Smooth muscle cell (in vitro differentiated cells): ENCODE data around the gene TNS4. TPM values are rescaled to one million over a fixed set of nuclear protein-coding genes. Genes with fewer than 3 reads are reported as not detected.

ENCODE experiments used
- DNase-seq: peaks from one replicate; lab custom pipeline; 2025; ENCODE audit not compliant: unreplicated experiment; lab: John Stamatoyannopoulos, UW
- H2AFZ ChIP-seq: fragments of 200-600 bp; sonication (generic); 2 replicates; pipeline ENCODE4 v1.6.0; 2016; ENCODE audit warnings: antibody characterized with exemption, low read depth, mild to moderate bottlenecking
- H3F3A ChIP-seq: fragments of 200-600 bp; sonication (generic); 2 replicates; pipeline ENCODE4 v1.6.0; 2017; ENCODE audit warnings: antibody characterized with exemption, low read depth
- H3K27ac ChIP-seq: fragments of 200-600 bp; sonication (generic); 2 replicates; pipeline ENCODE4 v1.5.1; 2016; ENCODE audit warnings: low read depth, mild to moderate bottlenecking
- H3K27me3 ChIP-seq: fragments of 200-600 bp; sonication (generic); 2 replicates; pipeline ENCODE4 v1.6.1; 2016; ENCODE audit warnings: low read depth, mild to moderate bottlenecking
- H3K36me3 ChIP-seq: fragments of 200-600 bp; sonication (generic); 2 replicates; pipeline ENCODE4 v1.5.1; 2016; ENCODE audit warnings: low read depth
- H3K4me1 ChIP-seq: fragments of 200-600 bp; sonication (generic); 2 replicates; pipeline ENCODE4 v1.5.1; 2016; ENCODE audit warnings: low read depth
- H3K4me2 ChIP-seq: fragments of 200-600 bp; sonication (generic); 2 replicates; pipeline ENCODE4 v1.6.0; 2016; ENCODE audit warnings: mild to moderate bottlenecking
- H3K4me3 ChIP-seq: fragments of 200-600 bp; sonication (generic); 2 replicates; pipeline ENCODE4 v1.5.1; 2016; ENCODE audit warnings: mild to moderate bottlenecking
- H3K79me2 ChIP-seq: fragments of 200-600 bp; sonication (generic); 2 replicates; pipeline ENCODE4 v1.6.0; 2016; ENCODE audit warnings: low read depth, mild to moderate bottlenecking
- H3K9ac ChIP-seq: fragments of 200-600 bp; sonication (generic); 2 replicates; pipeline ENCODE4 v1.6.0; 2016; ENCODE audit warnings: low read depth
- H3K9me3 ChIP-seq: fragments of 200-600 bp; sonication (generic); replicated peaks from 2 replicates; pipeline ENCODE4 v1.5.1; 2016; ENCODE audit warnings: low read depth
- H4K20me1 ChIP-seq: fragments of 200-600 bp; sonication (generic); 2 replicates; pipeline ENCODE4 v1.6.0; 2016; ENCODE audit warnings: low read depth
- WGBS: methylation state at CpG from one replicate; pipeline ENCODE4 v1.1.7; 2016; ENCODE audit warnings: low lambda C conversion rate; 5-methylcytosine and 5-hydroxymethylcytosine counted together
- polyA plus RNA-seq: library from polyadenylated mRNA; unstranded; fragments of >200 nt; fragmentation: Nextera tagmentation; extraction: Ambion mirVana; gene quantifications from 2 replicates; pipeline ENCODE4 v1.2.1, GENCODE V29; 2016
- total RNA-seq: library from RNA; depleted of rRNA; stranded (reverse); fragments of >200 nt; gene quantifications from 2 replicates; pipeline ENCODE4 v1.2.3, GENCODE V29; 2014
- TF ChIP-seq, protein P1 (sequence below): fragments of 200-600 bp; sonication (generic); IDR thresholded peaks from 2 replicates; pipeline ENCODE4 v1.5.1; 2017; ENCODE audit warnings: borderline replicate concordance, mild to moderate bottlenecking, antibody characterized with exemption; ENCODE audit not compliant: insufficient read depth, poor library complexity, severe bottlenecking

TNS4 gene
- total and polyA plus RNA-seq, 2 experiments from 2014 or later: 0.13 to 1.2 TPM

DNA sequence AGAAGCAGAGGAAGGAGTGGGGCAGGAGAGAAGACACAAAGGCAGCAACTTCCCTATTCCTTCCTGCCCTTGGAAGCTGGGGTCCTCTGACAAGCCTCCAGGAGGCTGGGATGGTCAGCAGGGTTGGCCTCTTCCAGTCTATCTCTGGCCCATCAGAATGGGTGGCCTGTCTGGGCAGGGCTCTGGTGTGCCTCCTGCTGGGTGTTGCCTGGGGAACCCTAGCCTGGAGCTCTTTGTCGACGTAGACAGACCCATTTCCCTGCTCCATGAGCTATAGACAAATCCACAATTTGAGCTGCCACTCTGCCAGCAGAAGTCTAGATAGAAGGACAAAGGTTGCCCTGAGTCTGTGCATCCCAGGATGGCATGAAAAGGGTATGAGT is 46.8 kb downstream of the TNS4 start:
- WGBS: 67% methylated on average over 2 of the region's 2 CpGs
- Histone ChIP-seq H3K9ac (no peak overlapping the region), H3K27ac (no peak overlapping the region), H3K4me1 (peaks cover 14% of the 10 kb centered on the region), H2AFZ (no peak overlapping the region), H3K4me2 (no peak overlapping the region), H4K20me1 (peaks cover 36% of the 10 kb centered on the region), H3F3A (no peaks in the 10 kb centered on the region), H3K79me2 (peaks cover 12% of the 10 kb centered on the region), H3K36me3 (no peaks in the 10 kb centered on the region), H3K9me3 (no peaks in the 10 kb centered on the region), H3K27me3 (no peaks in the 10 kb centered on the region), H3K4me3 (no peak overlapping the region)
- no peak for DNase-seq
- TF ChIP-seq, protein P1, sequence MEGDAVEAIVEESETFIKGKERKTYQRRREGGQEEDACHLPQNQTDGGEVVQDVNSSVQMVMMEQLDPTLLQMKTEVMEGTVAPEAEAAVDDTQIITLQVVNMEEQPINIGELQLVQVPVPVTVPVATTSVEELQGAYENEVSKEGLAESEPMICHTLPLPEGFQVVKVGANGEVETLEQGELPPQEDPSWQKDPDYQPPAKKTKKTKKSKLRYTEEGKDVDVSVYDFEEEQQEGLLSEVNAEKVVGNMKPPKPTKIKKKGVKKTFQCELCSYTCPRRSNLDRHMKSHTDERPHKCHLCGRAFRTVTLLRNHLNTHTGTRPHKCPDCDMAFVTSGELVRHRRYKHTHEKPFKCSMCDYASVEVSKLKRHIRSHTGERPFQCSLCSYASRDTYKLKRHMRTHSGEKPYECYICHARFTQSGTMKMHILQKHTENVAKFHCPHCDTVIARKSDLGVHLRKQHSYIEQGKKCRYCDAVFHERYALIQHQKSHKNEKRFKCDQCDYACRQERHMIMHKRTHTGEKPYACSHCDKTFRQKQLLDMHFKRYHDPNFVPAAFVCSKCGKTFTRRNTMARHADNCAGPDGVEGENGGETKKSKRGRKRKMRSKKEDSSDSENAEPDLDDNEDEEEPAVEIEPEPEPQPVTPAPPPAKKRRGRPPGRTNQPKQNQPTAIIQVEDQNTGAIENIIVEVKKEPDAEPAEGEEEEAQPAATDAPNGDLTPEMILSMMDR: no peak

DNA sequence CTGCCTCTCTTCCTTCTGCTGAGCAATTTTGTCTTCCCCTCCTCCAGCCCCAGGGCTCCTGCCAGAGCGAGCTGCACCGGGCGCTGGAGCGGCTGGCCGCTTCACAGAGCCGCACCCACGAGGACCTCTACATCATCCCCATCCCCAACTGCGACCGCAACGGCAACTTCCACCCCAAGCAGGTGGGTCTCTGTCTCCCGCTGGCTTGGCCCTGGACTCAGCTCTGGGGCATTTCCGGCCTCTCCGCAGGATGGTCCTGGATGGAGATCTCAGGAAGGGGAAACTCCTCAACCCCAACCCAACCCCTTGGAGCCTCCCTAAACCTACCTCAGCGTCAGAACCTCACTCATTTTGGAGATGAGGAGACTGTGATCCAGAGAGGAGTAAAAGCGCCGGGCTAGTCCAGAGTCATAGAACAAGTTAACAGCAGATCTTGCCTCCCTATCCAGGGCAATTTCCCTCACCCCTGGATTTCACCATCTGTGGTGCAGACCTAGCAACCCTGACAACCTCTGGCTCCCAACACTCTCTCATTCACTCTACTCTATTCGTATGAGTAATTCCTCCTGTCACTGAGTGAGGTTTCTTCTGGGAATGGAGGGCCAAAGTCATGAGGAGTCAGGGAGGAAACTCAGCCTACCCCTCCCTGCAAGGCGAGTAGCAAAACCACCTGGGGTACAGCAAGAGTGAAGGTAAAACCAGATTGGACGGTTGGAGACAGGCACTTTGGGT is 47.4 kb downstream of the TNS4 start:
- no peak for DNase-seq
- no peak overlapping the region for H3K4me3 ChIP-seq
- H3K36me3 ChIP-seq: no peaks in the 10 kb centered on the region
- no peaks in the 10 kb centered on the region for H3K9me3 ChIP-seq
- no peaks in the 10 kb centered on the region for H3F3A ChIP-seq
- no peak overlapping the region for H3K27ac ChIP-seq
- no peak overlapping the region for H2AFZ ChIP-seq
- H3K79me2 ChIP-seq: peaks cover 12% of the 10 kb centered on the region
- no peak overlapping the region for H3K4me2 ChIP-seq
- peaks cover 41% of the 10 kb centered on the region for H4K20me1 ChIP-seq
- WGBS: 97% methylated on average over 19 of the region's 19 CpGs
- H3K9ac ChIP-seq: no peak overlapping the region
- H3K27me3 ChIP-seq: no peaks in the 10 kb centered on the region
- peaks cover 14% of the 10 kb centered on the region for H3K4me1 ChIP-seq
- TF ChIP-seq, protein P1: no peak

DNA sequence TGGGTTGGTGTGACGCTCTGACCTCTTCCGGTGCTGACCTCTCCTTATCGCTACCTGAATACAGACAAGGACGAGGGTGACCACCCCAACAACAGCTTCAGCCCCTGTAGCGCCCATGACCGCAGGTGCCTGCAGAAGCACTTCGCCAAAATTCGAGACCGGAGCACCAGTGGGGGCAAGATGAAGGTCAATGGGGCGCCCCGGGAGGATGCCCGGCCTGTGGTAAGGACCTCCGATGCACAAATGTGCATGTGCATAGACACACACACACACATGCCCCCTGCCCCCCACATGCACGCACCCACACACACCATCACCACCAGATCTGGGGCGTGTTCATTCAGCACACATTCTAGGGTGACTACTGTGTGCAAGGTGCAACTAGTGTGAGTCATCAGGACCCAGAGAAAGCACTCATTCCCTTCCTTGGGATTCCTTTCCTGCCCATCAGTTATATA is 48.5 kb downstream of the TNS4 start:
- Histone ChIP-seq H3K27ac (peak overlapping the region; percentile 23), H3K36me3 (no peaks in the 10 kb centered on the region), H3K79me2 (peaks cover 16% of the 10 kb centered on the region), H3K4me1 (peaks cover 9% of the 10 kb centered on the region), H3K4me2 (no peak overlapping the region), H3F3A (no peaks in the 10 kb centered on the region), H4K20me1 (peaks cover 51% of the 10 kb centered on the region), H3K9me3 (no peaks in the 10 kb centered on the region), H2AFZ (no peak overlapping the region), H3K27me3 (no peaks in the 10 kb centered on the region), H3K9ac (no peak overlapping the region), H3K4me3 (no peak overlapping the region)
- 97% methylated on average over 15 of the region's 15 CpGs for WGBS
- DNase-seq: no peak
- TF ChIP-seq, protein P1: no peak
